MCF 10A (cell line): ENCODE measurements around the gene HDLBP. TPM values are rescaled to one million over a fixed set of nuclear protein-coding genes. Genes with fewer than 3 reads are reported as not detected.

Experiments used
- BruUV-seq: library from RNA; stranded (reverse); fragments of 400-500 nt; replicated peaks from 2 replicates; lab custom pipeline; 2021; lab: Mats Ljungman, UMichigan
- CTCF ChIA-PET: fragments of 300-600 bp; sonication (Branson Sonifier 250); formaldehyde crosslinking; extraction: SDS; loops from one replicate; lab custom pipeline; 2021; ENCODE audit warnings: antibody characterized with exemption, inconsistent platforms; lab: Yijun Ruan, JAX
- POLR2A ChIA-PET: fragments of 300-600, 350-650 bp; sonication (Branson Sonifier 250); formaldehyde crosslinking; extraction: SDS; loops from one replicate; lab custom pipeline; 2020; ENCODE audit warnings: antibody characterized with exemption, inconsistent platforms; lab: Yijun Ruan, JAX
- DNase-seq: peaks from one replicate; pipeline ENCODE4 v3.0.0-alpha.2; 2018; ENCODE audit not compliant: unreplicated experiment
- H3K27ac Mint-ChIP-seq: one replicate; pipeline ENCODE4 v1.8.0; 2022; ENCODE audit warnings: mild to moderate bottlenecking, low read depth, mixed read lengths; ENCODE audit not compliant: unreplicated experiment
- H3K27me3 Mint-ChIP-seq: one replicate; pipeline ENCODE4 v1.8.0; 2022; ENCODE audit warnings: mixed read lengths; ENCODE audit not compliant: insufficient read depth, unreplicated experiment
- H3K36me3 Mint-ChIP-seq: one replicate; pipeline ENCODE4 v1.8.0; 2022; ENCODE audit warnings: mild to moderate bottlenecking, moderate library complexity, mixed read lengths; ENCODE audit not compliant: insufficient read depth, unreplicated experiment
- H3K4me1 Mint-ChIP-seq: one replicate; pipeline ENCODE4 v1.8.0; 2022; ENCODE audit warnings: mixed read lengths; ENCODE audit not compliant: insufficient read depth, unreplicated experiment
- H3K4me3 Mint-ChIP-seq: one replicate; pipeline ENCODE4 v1.8.0; 2022; ENCODE audit warnings: mild to moderate bottlenecking, moderate library complexity, mixed read lengths; ENCODE audit not compliant: unreplicated experiment
- H3K9me3 Mint-ChIP-seq: one replicate; pipeline ENCODE4 v1.8.0; 2022; ENCODE audit warnings: mixed read lengths; ENCODE audit not compliant: unreplicated experiment
- CTCF ChIP-seq: fragments of 200-600 bp; IDR thresholded peaks from one replicate; pipeline ENCODE4 v1.8.0; 2022; ENCODE audit warnings: antibody characterized with exemption, mild to moderate bottlenecking; ENCODE audit not compliant: unreplicated experiment
- intact Hi-C: fragments of 100-400 bp; cut with micrococcal nuclease; formaldehyde crosslinking; loops from 2 replicates; pipeline ENCODE4 v1.14.1; 2022
- total RNA-seq: library from RNA; stranded (reverse); gene quantifications from 2 replicates; pipeline ENCODE4 v1.2.3, GENCODE V29; 2022

The HDLBP gene
- total RNA-seq, 1 experiment from 2014 or later: 670 TPM

DNA sequence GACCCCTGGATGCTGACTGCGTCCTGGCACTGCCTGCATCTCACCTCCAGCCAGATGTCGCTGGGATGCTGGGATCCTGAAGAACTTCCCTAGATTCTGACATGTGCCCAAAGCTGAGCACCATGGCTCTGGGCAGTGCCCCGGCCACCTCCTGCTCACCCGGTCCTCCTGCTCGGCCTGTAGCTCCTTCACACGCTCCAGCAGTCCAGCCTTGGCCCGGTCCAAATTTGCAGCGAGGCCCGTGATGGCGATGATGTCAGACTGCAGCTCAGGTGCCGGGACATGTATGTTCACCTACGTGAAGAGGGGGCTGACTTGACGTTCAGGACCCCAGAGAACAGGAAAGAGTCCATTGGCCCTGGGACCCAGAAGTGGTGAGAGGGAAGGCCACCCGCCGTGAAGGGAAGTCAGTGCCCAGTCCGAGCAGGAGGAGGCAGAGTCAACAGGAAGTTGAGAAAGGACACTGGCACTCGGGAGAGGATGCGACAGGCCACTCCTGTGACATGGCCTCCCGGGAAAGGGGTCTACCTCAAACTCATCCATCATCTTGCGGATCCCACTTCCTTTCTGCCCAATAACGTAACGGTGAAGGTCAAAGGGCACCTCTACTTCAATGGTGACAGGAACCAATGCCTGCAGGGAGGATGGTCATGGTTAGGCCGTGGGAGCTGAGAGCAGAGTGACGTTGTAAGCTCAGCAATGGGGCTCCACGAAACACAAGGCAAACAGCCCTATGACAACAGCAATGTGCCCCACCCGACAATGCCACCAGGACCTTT is 80.3 kb downstream of the HDLBP start:
- TF ChIP-seq CTCF: no peak
- H3K27ac Mint-ChIP-seq: peak overlapping the region; percentile 15
- no TSS peak for BruUV-seq
- intact Hi-C loops: no loop called here
- ChIA-PET CTCF (no interaction called here), POLR2A (no interaction called here)
- DNase-seq: no peak
- no peak overlapping the region for H3K4me3 Mint-ChIP-seq
- H3K27me3 Mint-ChIP-seq: no peaks in the 10 kb centered on the region
- H3K36me3 Mint-ChIP-seq: peaks cover 97% of the 10 kb centered on the region
- no peaks in the 10 kb centered on the region for H3K9me3 Mint-ChIP-seq
- no peaks in the 10 kb centered on the region for H3K4me1 Mint-ChIP-seq

DNA sequence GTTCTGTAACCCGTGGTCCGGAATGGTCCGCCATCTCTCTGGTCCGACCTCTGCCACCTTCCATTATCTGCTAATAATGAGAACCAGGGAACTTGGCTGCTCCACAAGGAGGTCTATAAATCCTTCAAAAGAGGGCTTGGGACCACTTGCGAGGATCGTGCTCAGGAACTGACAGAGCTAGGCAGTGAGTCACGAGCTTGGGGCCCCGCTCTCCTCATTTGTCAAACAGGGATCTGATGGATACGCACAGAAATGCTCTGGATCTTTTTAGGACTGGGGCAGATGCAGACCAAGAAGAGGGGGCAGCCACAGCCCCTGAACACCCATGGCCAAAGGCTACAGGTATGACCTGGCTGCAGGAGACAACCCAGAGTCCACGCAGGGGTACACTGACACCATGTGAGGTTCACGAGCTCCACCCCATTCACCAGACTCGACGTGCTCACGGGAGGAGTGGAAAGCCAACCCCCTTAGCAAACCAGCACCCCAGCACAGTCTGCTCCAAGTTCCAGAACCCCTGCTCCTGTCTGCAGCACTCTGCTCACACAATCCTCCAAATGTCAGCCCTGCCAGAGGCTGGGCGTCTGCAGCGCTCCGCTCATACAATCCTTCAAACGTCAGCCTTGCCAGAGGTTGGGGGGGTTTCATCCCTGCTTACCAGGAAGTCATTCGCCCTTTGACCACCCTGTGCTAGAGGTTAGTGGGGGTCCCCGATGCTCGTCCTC is 81.2 kb downstream of the HDLBP start:
- CTCF ChIA-PET: interaction anchor here (0.6 kb wide), 1 partner anchor 180 kb away, joined by 5 read pairs; no protein-coding TSS in a partner anchor
- intact Hi-C loops: no loop called here
- Mint-ChIP-seq H3K36me3 (peaks cover 97% of the 10 kb centered on the region), H3K4me1 (no peaks in the 10 kb centered on the region), H3K4me3 (no peak overlapping the region), H3K9me3 (no peaks in the 10 kb centered on the region), H3K27ac (peak overlapping the region; percentile 15), H3K27me3 (no peaks in the 10 kb centered on the region)
- no TSS peak for BruUV-seq
- POLR2A ChIA-PET: no interaction called here
- no peak for DNase-seq
- no peak for TF ChIP-seq CTCF

DNA sequence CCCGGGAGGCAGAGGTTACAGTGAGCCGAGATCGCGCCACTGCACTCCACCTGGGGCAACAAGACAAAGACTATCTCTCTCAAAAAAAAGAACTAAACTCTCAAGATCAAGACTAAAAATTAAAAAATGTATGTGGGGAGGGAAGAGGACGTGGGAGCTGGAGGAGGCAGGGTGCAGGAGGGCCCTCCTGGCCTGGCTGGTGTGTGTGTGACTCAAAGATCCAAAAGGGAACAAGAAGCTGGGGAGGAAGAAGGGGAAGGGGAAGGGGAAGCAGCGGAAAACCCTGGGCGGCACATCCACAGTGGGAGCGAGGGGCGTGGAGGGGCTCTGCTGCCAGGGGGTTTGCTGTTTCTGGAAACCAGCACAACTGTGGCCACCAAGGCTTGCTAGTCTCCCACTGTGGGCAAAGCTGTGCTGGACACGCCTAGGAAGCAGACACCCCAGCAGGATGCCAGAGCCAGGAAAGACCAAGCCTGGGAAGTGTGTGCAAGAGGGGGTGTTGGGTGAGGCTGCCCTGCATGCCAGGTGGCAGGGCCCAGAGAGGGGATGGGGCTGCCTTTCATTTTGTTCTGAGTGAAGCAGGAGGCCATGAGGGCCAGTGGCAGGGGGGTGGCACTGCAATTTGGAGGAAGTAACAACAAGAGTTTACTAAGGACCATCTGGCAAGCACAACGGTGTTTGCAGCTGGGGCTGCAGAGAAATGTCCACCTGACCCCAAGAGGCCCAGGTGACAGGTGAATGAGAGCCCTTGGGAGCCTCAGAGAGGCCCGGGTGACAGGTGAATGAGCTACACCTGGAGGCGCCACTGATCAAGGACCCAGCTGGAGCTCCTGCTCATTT is 82.5 kb downstream of the HDLBP start:
- H3K27ac Mint-ChIP-seq: peak overlapping the region; percentile 11
- H3K4me1 Mint-ChIP-seq: no peaks in the 10 kb centered on the region
- ChIA-PET POLR2A (no interaction called here), CTCF (no interaction called here)
- no peaks in the 10 kb centered on the region for H3K27me3 Mint-ChIP-seq
- no peak for TF ChIP-seq CTCF
- BruUV-seq: no TSS peak
- H3K36me3 Mint-ChIP-seq: peaks cover 97% of the 10 kb centered on the region
- no peak for DNase-seq
- H3K4me3 Mint-ChIP-seq: no peak overlapping the region
- H3K9me3 Mint-ChIP-seq: no peaks in the 10 kb centered on the region
- intact Hi-C loops: no loop called here

DNA sequence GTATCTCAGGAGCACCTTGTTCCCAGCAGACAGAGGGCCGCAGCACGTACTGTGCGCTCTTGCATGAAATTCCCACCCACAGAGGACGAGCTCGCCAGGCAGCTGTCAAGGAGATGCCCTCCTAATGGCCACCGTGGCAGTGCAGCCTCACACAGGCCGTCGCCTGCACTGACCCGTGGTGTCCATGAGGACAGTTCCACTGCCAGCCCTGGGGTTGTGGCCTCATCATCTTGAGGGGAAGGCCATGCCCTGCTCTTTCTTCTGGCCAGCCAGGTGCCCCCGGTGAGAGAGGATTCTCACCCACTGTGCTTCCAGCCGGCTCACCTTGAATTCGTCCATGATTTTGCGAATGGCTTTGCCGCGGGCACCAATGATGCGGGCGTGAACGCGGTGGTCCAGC is 85.0 kb downstream of the HDLBP start:
- intact Hi-C loops: no loop called here
- no peaks in the 10 kb centered on the region for H3K4me1 Mint-ChIP-seq
- no peak overlapping the region for H3K4me3 Mint-ChIP-seq
- peaks cover 97% of the 10 kb centered on the region for H3K36me3 Mint-ChIP-seq
- ChIA-PET CTCF (no interaction called here), POLR2A (no interaction called here)
- no peak for DNase-seq
- TF ChIP-seq CTCF: no peak
- no TSS peak for BruUV-seq
- H3K27ac Mint-ChIP-seq: no peak overlapping the region
- no peaks in the 10 kb centered on the region for H3K27me3 Mint-ChIP-seq
- H3K9me3 Mint-ChIP-seq: no peaks in the 10 kb centered on the region
